ENCODE data around the gene CAMK2N1. TPM values are rescaled to one million over a fixed set of nuclear protein-coding genes. Genes with fewer than 3 reads are reported as not detected.

CAMK2N1 gene
- total RNA-seq, 4 donors from 2014 or later: 74.3 to 126 (median 85.9) TPM

DNA sequence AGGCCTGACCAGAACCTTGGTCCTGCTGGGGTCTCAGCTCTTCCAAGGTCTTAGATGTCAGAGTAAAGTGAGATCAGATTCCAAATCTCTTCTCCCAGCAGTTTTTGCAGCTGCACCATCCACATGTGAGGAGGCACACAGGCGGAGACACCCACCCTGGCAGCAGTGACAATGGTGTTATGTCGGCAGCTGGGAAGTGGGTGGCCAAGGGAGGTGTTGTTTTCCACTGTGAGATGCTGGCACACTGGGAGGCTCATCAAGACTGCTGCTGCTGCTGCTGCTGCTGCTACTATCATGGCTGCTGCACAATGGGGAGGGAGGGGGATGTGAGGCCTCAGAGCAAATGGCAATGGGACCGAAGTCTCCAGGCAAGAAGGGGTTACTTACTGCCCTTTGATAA lies 23.6 kb downstream of the CAMK2N1 start:
- no peaks in the 10 kb centered on the region for H3K9me3 ChIP-seq
- peaks cover 4% of the 10 kb centered on the region for H3K27me3 ChIP-seq
- in situ Hi-C loops (cut with MboI; ENCODE audit: low pct_ligation_motif_present in 1 of 4, low pct_unique_long_range_greater_than_20kb in 1 of 4, low sequenced_read_pairs in 3 of 4) (no loop called here), intact Hi-C loops (cut with DNase I; ENCODE audit: low total_unique reads) (no loop called here)
- no peak overlapping the region for H3K4me3 ChIP-seq
- H3K27ac ChIP-seq: no peak overlapping the region
- 73% methylated on average over 3 of the region's 3 CpGs; no CpG with 5 or more reads in 1 of the 2 donors for WGBS, 2 donors (ENCODE audit: low coverage in 1 of 2)
- no peaks in the 10 kb centered on the region for H3K36me3 ChIP-seq
- TF ChIP-seq EP300 (IDR thresholded peaks at IDR 0.05; ENCODE audit: low read depth) (no peak), POLR2AphosphoS5 (IDR thresholded peaks at IDR 0.05) (no peak)
- TF ChIP-seq, protein P1, sequence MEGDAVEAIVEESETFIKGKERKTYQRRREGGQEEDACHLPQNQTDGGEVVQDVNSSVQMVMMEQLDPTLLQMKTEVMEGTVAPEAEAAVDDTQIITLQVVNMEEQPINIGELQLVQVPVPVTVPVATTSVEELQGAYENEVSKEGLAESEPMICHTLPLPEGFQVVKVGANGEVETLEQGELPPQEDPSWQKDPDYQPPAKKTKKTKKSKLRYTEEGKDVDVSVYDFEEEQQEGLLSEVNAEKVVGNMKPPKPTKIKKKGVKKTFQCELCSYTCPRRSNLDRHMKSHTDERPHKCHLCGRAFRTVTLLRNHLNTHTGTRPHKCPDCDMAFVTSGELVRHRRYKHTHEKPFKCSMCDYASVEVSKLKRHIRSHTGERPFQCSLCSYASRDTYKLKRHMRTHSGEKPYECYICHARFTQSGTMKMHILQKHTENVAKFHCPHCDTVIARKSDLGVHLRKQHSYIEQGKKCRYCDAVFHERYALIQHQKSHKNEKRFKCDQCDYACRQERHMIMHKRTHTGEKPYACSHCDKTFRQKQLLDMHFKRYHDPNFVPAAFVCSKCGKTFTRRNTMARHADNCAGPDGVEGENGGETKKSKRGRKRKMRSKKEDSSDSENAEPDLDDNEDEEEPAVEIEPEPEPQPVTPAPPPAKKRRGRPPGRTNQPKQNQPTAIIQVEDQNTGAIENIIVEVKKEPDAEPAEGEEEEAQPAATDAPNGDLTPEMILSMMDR (IDR thresholded peaks at IDR 0.05): no peak
- DNase-seq: no peak
- no peaks in the 10 kb centered on the region for H3K4me1 ChIP-seq

- TF ChIP-seq POLR2AphosphoS5 (IDR thresholded peaks at IDR 0.05) (no peak), POLR2A (IDR thresholded peaks at IDR 0.05) (no peak), EP300 (IDR thresholded peaks at IDR 0.05; ENCODE audit: low read depth) (no peak)
- TF ChIP-seq, protein P1 (IDR thresholded peaks at IDR 0.05): no peak
Observed at GRCh38 chr1:20458717-20459116, 27.3 kb downstream of the CAMK2N1 start.

GRCh38 chr1:20454004-20454403 lies 32.0 kb downstream of the CAMK2N1 start:
- no peak overlapping the region for H3K27ac ChIP-seq
- in situ Hi-C loops (cut with MboI; ENCODE audit: low pct_ligation_motif_present in 1 of 4, low pct_unique_long_range_greater_than_20kb in 1 of 4, low sequenced_read_pairs in 3 of 4): no loop called here
- intact Hi-C loops (cut with DNase I; ENCODE audit: low total_unique reads): loop anchor here (10.0 kb wide), 1 partner anchor 1459 kb away; no protein-coding TSS in a partner anchor
- TF ChIP-seq, protein P1 (IDR thresholded peaks at IDR 0.05): no peak
- no peak for TF ChIP-seq POLR2A (IDR thresholded peaks at IDR 0.05)
- TF ChIP-seq POLR2AphosphoS5 (IDR thresholded peaks at IDR 0.05): no peak
- no peak for TF ChIP-seq EP300 (IDR thresholded peaks at IDR 0.05; ENCODE audit: low read depth)
- no peak overlapping the region for H3K4me3 ChIP-seq
- no peaks in the 10 kb centered on the region for H3K9me3 ChIP-seq
- no peak for DNase-seq
- 60 to 88% methylated on average over 1 to 4 of the region's 4 CpGs for WGBS, 2 donors (ENCODE audit: low coverage in 1 of 2)
- no peaks in the 10 kb centered on the region for H3K4me1 ChIP-seq
- H3K27me3 ChIP-seq: peaks cover 13% of the 10 kb centered on the region
- H3K36me3 ChIP-seq: no peaks in the 10 kb centered on the region

More at GRCh38 chr1:20458717-20459116, 27.3 kb downstream of the CAMK2N1 start:
- Histone ChIP-seq H3K4me3 (no peak overlapping the region), H3K4me1 (no peaks in the 10 kb centered on the region), H3K36me3 (no peaks in the 10 kb centered on the region), H3K27me3 (peaks cover 4% of the 10 kb centered on the region), H3K27ac (no peak overlapping the region), H3K9me3 (no peaks in the 10 kb centered on the region)
- in situ Hi-C loops (cut with MboI; ENCODE audit: low pct_ligation_motif_present in 1 of 4, low pct_unique_long_range_greater_than_20kb in 1 of 4, low sequenced_read_pairs in 3 of 4) (no loop called here), intact Hi-C loops (cut with DNase I; ENCODE audit: low total_unique reads) (loop anchor here (10.0 kb wide), 1 partner anchor 1464 kb away; no protein-coding TSS in a partner anchor)
- no peak for DNase-seq
- 89% methylated on average over 2 of the region's 2 CpGs; no CpG with 5 or more reads in 1 of the 2 donors for WGBS, 2 donors (ENCODE audit: low coverage in 1 of 2)

GRCh38 chr1:20449735-20450311 lies 36.2 kb downstream of the CAMK2N1 start:
- no peaks in the 10 kb centered on the region for H3K9me3 ChIP-seq
- H3K27me3 ChIP-seq: peaks cover 14% of the 10 kb centered on the region
- no peaks in the 10 kb centered on the region for H3K36me3 ChIP-seq
- intact Hi-C loops (cut with DNase I; ENCODE audit: low total_unique reads) (loop anchor here (10.0 kb wide), 1 partner anchor 1455 kb away; no protein-coding TSS in a partner anchor), in situ Hi-C loops (cut with MboI; ENCODE audit: low pct_ligation_motif_present in 1 of 4, low pct_unique_long_range_greater_than_20kb in 1 of 4, low sequenced_read_pairs in 3 of 4) (no loop called here)
- H3K27ac ChIP-seq: no peak overlapping the region
- WGBS, 2 donors (ENCODE audit: low coverage in 1 of 2): 60 to 63% methylated on average over 4 of the region's 4 CpGs
- TF ChIP-seq POLR2AphosphoS5 (IDR thresholded peaks at IDR 0.05): no peak
- TF ChIP-seq, protein P1 (IDR thresholded peaks at IDR 0.05): no peak
- TF ChIP-seq POLR2A (IDR thresholded peaks at IDR 0.05): no peak
- TF ChIP-seq EP300 (IDR thresholded peaks at IDR 0.05; ENCODE audit: low read depth): no peak
- H3K4me1 ChIP-seq: no peaks in the 10 kb centered on the region
- no peak overlapping the region for H3K4me3 ChIP-seq
- no peak for DNase-seq

Measured in transverse colon (tissue), 4 donors.